Thyroid gland (tissue), 4 donors: Measurements from ENCODE around the gene CTNNA3. TPM values are rescaled to one million over a fixed set of nuclear protein-coding genes. Genes with fewer than 3 reads are reported as not detected.

Experiments used
- DNase-seq, 2 donors: peaks; one replicate each; pipeline ENCODE4 v3.0.0-alpha.2; 2019
- H3K27ac ChIP-seq, 3 donors: fragments of 200-600 bp; sonication (generic); 1 replicate in 2 of 3; 2 replicates in 1 of 3; pipeline ENCODE4 v1.5.1; 2016 to 2019; ENCODE audit warnings: mild to moderate bottlenecking in 1 of 3, moderate library complexity in 1 of 3
- H3K27me3 ChIP-seq: fragments of 200-600 bp; sonication (generic); one replicate; pipeline ENCODE4 v1.5.1; 2019
- H3K36me3 ChIP-seq, 2 donors: fragments of 200-600 bp; sonication (generic); one replicate each; pipeline ENCODE4 v1.5.1; 2016 to 2019
- H3K4me1 ChIP-seq, 2 donors: fragments of 200-600 bp; sonication (generic); one replicate each; pipeline ENCODE4 v1.5.1; 2017 to 2019
- H3K4me3 ChIP-seq, 3 donors: fragments of 200-600 bp; sonication (generic); replicated peaks in 1 of 3; 1 replicate in 2 of 3; 2 replicates in 1 of 3; pipeline ENCODE4 v1.5.1; 2016; ENCODE audit warnings: mild to moderate bottlenecking in 1 of 3
- H3K9me3 ChIP-seq: fragments of 200-600 bp; sonication (generic); one replicate; pipeline ENCODE4 v1.5.1; 2017
- POLR2A ChIP-seq, 2 donors: fragments of 450-650 bp; IDR thresholded peaks; one replicate each; pipeline ENCODE4 v1.6.1; 2017; ENCODE audit warnings: antibody characterized with exemption in 2 of 2, mild to moderate bottlenecking in 2 of 2, moderate library complexity in 1 of 2
- WGBS, 2 donors: methylation state at CpG; one replicate each; pipeline ENCODE4 v1.1.5; 2017; 5-methylcytosine and 5-hydroxymethylcytosine counted together
- intact Hi-C: fragments of 100-400 bp; cut with DNase I; formaldehyde crosslinking; loops from one replicate; pipeline ENCODE4 v1.15.1; 2023
- total RNA-seq, 4 donors: library from RNA; depleted of rRNA; stranded (reverse); fragments of >200 nt; gene quantifications; one replicate each; pipeline ENCODE4 v1.2.3, GENCODE V29; 2016
- TF ChIP-seq, protein P1 (sequence below), 6 experiments: fragments of 200-600 bp in 3 of 6; fragments of 450-650 bp in 3 of 6; sonication (generic) in 3 of 6; IDR thresholded peaks; one replicate each; pipeline ENCODE4 v1.5.1; 2016 to 2019; ENCODE audit warnings: antibody characterized with exemption in 6 of 6, mild to moderate bottlenecking in 2 of 6, inconsistent platforms in 1 of 6, moderate library complexity in 1 of 6

Gene CTNNA3
- total RNA-seq, 4 donors from 2014 or later, result 0.11 to 0.79 (median 0.13) TPM; not detected in 1

DNA sequence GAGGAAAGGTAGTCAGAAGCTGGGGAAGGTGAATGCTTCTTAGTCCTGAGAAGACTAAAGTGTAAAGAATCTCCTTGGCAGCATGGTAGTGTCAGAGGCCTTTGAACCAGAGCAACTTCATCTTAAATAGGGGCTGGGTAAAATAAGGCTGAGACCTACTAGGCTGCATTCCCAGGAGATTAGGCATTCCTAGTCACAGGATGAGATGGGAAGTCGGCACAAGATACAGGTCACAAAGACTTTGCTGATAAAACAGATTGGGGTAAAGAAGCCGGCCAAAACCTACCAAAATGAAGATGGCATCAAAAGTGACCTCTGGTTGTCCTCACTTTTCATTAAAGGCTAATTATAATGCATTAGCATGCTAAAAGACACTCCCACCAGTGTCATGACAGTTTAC, 418.6 kb downstream of the CTNNA3 start:
- intact Hi-C loops, result no loop called here
- Histone ChIP-seq H3K27ac (no peak overlapping the region), H3K9me3 (no peaks in the 10 kb centered on the region), H3K4me3 (no peak overlapping the region), H3K27me3 (no peaks in the 10 kb centered on the region), H3K36me3 (no peaks in the 10 kb centered on the region), H3K4me1 (no peaks in the 10 kb centered on the region)
- DNase-seq, result no peak
- WGBS, 2 donors, result 55 to 65% methylated on average over 2 of the region's 2 CpGs
- TF ChIP-seq, protein P1, sequence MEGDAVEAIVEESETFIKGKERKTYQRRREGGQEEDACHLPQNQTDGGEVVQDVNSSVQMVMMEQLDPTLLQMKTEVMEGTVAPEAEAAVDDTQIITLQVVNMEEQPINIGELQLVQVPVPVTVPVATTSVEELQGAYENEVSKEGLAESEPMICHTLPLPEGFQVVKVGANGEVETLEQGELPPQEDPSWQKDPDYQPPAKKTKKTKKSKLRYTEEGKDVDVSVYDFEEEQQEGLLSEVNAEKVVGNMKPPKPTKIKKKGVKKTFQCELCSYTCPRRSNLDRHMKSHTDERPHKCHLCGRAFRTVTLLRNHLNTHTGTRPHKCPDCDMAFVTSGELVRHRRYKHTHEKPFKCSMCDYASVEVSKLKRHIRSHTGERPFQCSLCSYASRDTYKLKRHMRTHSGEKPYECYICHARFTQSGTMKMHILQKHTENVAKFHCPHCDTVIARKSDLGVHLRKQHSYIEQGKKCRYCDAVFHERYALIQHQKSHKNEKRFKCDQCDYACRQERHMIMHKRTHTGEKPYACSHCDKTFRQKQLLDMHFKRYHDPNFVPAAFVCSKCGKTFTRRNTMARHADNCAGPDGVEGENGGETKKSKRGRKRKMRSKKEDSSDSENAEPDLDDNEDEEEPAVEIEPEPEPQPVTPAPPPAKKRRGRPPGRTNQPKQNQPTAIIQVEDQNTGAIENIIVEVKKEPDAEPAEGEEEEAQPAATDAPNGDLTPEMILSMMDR (IDR thresholded peaks at IDR 0.05), result no peak
- TF ChIP-seq POLR2A (IDR thresholded peaks at IDR 0.05), result no peak

DNA sequence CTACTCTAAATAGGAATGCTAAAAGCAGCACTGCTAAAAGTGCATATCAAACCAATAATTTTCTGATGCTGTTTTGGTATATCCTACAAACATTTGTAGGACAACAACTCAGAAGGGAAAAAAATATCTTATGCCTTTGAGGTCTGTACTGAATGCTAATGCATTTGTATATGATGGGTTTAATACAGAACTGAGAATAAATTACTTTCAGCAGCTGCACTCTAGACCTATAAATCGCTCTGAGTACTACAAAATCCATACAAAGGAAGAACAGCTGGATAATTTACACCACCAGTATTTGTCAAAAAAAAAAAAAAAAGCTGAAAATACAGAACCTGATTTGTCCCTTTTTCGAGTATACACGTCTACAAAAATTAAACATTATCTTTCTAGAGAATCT, 426.2 kb downstream of the CTNNA3 start:
- Histone ChIP-seq H3K36me3 (no peaks in the 10 kb centered on the region), H3K27ac (no peak overlapping the region), H3K4me3 (no peak overlapping the region), H3K4me1 (no peaks in the 10 kb centered on the region), H3K9me3 (no peaks in the 10 kb centered on the region), H3K27me3 (no peaks in the 10 kb centered on the region)
- intact Hi-C loops, result no loop called here
- TF ChIP-seq POLR2A (IDR thresholded peaks at IDR 0.05), result no peak
- TF ChIP-seq, protein P1 (IDR thresholded peaks at IDR 0.05), result no peak
- WGBS, 2 donors, result 78% methylated on average over 3 of the region's 3 CpGs
- no peak for DNase-seq

DNA sequence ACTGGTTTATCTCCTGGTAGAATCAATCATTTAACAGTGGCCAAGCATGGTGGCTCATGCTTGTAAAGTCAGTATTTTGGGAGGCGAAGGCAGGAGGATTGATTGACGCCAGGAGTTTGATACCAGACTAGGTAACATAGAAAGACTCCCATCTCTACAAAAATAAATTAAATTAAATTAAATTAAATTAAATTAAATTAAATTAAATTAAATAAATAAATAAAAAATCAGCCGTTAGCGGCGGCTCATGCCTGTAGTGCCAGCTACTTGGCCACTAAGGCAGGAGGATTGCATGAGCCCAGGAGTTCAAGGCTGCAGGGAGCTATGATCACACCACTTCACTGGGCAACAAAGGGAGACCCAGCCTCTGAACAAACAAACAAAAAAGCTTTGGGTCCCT, 427.8 kb downstream of the CTNNA3 start:
- TF ChIP-seq, protein P1 (IDR thresholded peaks at IDR 0.05), result no peak
- TF ChIP-seq POLR2A (IDR thresholded peaks at IDR 0.05), result no peak
- DNase-seq, result no peak
- WGBS, 2 donors, result 95% methylated on average over 5 of the region's 5 CpGs
- Histone ChIP-seq H3K4me3 (no peak overlapping the region), H3K4me1 (no peaks in the 10 kb centered on the region), H3K27me3 (no peaks in the 10 kb centered on the region), H3K36me3 (no peaks in the 10 kb centered on the region), H3K27ac (no peak overlapping the region), H3K9me3 (no peaks in the 10 kb centered on the region)
- intact Hi-C loops, result no loop called here

DNA sequence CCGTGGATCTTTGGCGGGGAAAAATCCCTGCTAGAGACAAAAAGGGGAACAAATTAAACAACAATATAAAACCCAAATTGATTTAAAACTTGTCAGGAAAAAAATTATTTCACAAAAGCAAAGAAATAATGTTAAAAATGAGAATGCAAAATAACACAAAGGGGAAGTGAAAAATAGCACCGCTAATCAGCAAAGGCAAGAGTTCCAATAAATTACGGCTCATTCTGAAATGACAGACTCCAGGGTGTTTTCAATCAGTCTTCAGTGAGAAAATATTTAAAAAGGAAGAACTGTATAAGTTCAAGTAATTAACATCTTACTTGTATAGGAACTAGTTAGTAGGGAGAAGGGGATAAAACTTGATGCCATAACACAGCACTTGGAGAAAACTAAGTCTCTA, 433.3 kb downstream of the CTNNA3 start:
- Histone ChIP-seq H3K27me3 (no peaks in the 10 kb centered on the region), H3K36me3 (no peaks in the 10 kb centered on the region), H3K9me3 (no peaks in the 10 kb centered on the region), H3K27ac (no peak overlapping the region), H3K4me3 (no peak overlapping the region), H3K4me1 (no peaks in the 10 kb centered on the region)
- intact Hi-C loops, result no loop called here
- WGBS, 2 donors, result 65 to 79% methylated on average over 4 of the region's 4 CpGs
- no peak for DNase-seq
- TF ChIP-seq, protein P1 (IDR thresholded peaks at IDR 0.05), result no peak
- TF ChIP-seq POLR2A (IDR thresholded peaks at IDR 0.05), result no peak

DNA sequence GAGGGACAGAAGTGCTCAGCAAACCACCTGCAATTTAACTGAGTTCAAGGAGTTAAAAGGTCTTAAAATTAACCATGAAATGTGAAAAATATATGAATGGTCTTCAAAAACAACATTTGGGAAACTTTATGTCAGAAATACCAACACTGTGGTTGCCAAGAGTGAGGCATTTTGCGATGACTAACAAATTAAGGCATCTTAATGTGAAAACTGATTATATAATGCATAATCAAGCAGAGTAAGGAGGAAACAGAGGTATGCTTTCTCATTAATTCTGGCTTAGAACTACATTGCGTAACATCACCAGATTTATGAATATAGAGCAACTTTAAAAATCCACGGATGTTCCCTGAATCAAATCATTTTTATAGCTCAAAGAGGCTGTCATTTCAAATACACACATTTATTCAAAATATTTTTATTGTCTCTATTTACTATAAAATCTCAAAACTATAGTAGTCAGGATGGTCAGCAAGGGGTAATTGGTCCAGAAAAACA, 434.6 kb downstream of the CTNNA3 start:
- Histone ChIP-seq H3K4me1 (no peaks in the 10 kb centered on the region), H3K27ac (no peak overlapping the region), H3K27me3 (no peaks in the 10 kb centered on the region), H3K9me3 (no peaks in the 10 kb centered on the region), H3K36me3 (no peaks in the 10 kb centered on the region), H3K4me3 (no peak overlapping the region)
- no peak for DNase-seq
- WGBS, 2 donors, result 94 to 96% methylated on average over 3 of the region's 3 CpGs
- no peak for TF ChIP-seq POLR2A (IDR thresholded peaks at IDR 0.05)
- TF ChIP-seq, protein P1 (IDR thresholded peaks at IDR 0.05), result no peak
- intact Hi-C loops, result no loop called here
